ENCODE results near the gene RBM42. TPM values are rescaled to one million over a fixed set of nuclear protein-coding genes. Genes with fewer than 3 reads are reported as not detected.
A peak's percentile ranks its signal among the peaks of the same experiment; 100 is the strongest.

The RBM42 gene
- total and polyA plus RNA-seq, 2 of the 13 experiments (the other 11 are each of a cell fraction or from before 2014, with no cell fraction given): 27.2 to 55.3 TPM

GRCh38 chr19:35612559-35613321 is 16.1 kb upstream of the RBM42 start, which contains the start of gene HAUS5 (continued):
- TF ChIP-seq ZSCAN31 (CRISPR knock-in tag; IDR thresholded peaks at IDR 0.05; ENCODE audit: low read depth) (peak; percentile 70; the same call in 1 of the 2 replicates), BORCS8-MEF2B (CRISPR knock-in tag; IDR thresholded peaks at IDR 0.05) (peak; percentile 88), ERF (CRISPR knock-in tag; IDR thresholded peaks at IDR 0.05) (peak; percentile 81), ZGPAT (CRISPR knock-in tag; IDR thresholded peaks at IDR 0.05) (peak; percentile 78), ZNF772 (CRISPR knock-in tag; IDR thresholded peaks at IDR 0.05) (no peak), MTF2 (CRISPR knock-in tag; IDR thresholded peaks at IDR 0.05; ENCODE audit: borderline replicate concordance) (peak; percentile 60; the same call in 1 of the 2 replicates), MED13 (CRISPR knock-in tag; IDR thresholded peaks at IDR 0.05) (no peak), MIXL1 (CRISPR knock-in tag; IDR thresholded peaks at IDR 0.05) (no peak), HHEX (CRISPR knock-in tag; IDR thresholded peaks at IDR 0.05) (no peak), KMT2B (CRISPR knock-in tag; IDR thresholded peaks at IDR 0.05) (peak; percentile 94), ZMYM4 (CRISPR knock-in tag; IDR thresholded peaks at IDR 0.05) (peak; percentile 86), MTF1 (CRISPR knock-in tag; IDR thresholded peaks at IDR 0.05) (no peak), ZBTB26 (CRISPR knock-in tag; IDR thresholded peaks at IDR 0.05; ENCODE audit: borderline replicate concordance) (no peak), ZNF101 (CRISPR knock-in tag; IDR thresholded peaks at IDR 0.05; ENCODE audit: borderline replicate concordance, low read depth) (no peak), JUNB (CRISPR knock-in tag; IDR thresholded peaks at IDR 0.05; ENCODE audit: borderline replicate concordance) (no peak), ZNF672 (CRISPR knock-in tag; IDR thresholded peaks at IDR 0.05) (no peak), AHR (CRISPR knock-in tag; IDR thresholded peaks at IDR 0.05) (no peak), JARID2 (CRISPR knock-in tag; IDR thresholded peaks at IDR 0.05; ENCODE audit: insufficient replicate concordance) (peak; percentile 51), ZNF619 (CRISPR knock-in tag; IDR thresholded peaks at IDR 0.05) (0 out of 2 replicates have a peak, but pooled peaks have one; percentile 62), ZNF234 (CRISPR knock-in tag; conservative IDR thresholded peaks at IDR 0.05) (no peak), GATAD2A (CRISPR knock-in tag; IDR thresholded peaks at IDR 0.05) (peak; percentile 66)
- TF ChIP-seq, protein P1, sequence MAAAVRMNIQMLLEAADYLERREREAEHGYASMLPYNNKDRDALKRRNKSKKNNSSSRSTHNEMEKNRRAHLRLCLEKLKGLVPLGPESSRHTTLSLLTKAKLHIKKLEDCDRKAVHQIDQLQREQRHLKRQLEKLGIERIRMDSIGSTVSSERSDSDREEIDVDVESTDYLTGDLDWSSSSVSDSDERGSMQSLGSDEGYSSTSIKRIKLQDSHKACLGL (CRISPR knock-in tag; IDR thresholded peaks at IDR 0.05): peak; percentile 41; the same call in 1 of the 2 replicates
- TF ChIP-seq, protein P2, sequence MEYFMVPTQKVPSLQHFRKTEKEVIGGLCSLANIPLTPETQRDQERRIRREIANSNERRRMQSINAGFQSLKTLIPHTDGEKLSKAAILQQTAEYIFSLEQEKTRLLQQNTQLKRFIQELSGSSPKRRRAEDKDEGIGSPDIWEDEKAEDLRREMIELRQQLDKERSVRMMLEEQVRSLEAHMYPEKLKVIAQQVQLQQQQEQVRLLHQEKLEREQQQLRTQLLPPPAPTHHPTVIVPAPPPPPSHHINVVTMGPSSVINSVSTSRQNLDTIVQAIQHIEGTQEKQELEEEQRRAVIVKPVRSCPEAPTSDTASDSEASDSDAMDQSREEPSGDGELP (IDR thresholded peaks at IDR 0.05; ENCODE audit: borderline replicate concordance, low read depth): no peak; the same call in 1 of the 2 replicates
- TF ChIP-seq, protein P3, sequence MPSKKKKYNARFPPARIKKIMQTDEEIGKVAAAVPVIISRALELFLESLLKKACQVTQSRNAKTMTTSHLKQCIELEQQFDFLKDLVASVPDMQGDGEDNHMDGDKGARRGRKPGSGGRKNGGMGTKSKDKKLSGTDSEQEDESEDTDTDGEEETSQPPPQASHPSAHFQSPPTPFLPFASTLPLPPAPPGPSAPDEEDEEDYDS (CRISPR knock-in tag; IDR thresholded peaks at IDR 0.05): peak; percentile 66
- TF ChIP-seq, protein P4, sequence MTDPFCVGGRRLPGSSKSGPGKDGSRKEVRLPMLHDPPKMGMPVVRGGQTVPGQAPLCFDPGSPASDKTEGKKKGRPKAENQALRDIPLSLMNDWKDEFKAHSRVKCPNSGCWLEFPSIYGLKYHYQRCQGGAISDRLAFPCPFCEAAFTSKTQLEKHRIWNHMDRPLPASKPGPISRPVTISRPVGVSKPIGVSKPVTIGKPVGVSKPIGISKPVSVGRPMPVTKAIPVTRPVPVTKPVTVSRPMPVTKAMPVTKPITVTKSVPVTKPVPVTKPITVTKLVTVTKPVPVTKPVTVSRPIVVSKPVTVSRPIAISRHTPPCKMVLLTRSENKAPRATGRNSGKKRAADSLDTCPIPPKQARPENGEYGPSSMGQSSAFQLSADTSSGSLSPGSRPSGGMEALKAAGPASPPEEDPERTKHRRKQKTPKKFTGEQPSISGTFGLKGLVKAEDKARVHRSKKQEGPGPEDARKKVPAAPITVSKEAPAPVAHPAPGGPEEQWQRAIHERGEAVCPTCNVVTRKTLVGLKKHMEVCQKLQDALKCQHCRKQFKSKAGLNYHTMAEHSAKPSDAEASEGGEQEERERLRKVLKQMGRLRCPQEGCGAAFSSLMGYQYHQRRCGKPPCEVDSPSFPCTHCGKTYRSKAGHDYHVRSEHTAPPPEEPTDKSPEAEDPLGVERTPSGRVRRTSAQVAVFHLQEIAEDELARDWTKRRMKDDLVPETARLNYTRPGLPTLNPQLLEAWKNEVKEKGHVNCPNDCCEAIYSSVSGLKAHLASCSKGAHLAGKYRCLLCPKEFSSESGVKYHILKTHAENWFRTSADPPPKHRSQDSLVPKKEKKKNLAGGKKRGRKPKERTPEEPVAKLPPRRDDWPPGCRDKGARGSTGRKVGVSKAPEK (CRISPR knock-in tag; IDR thresholded peaks at IDR 0.05; ENCODE audit: borderline replicate concordance): no peak
